HCT116 (cell line): ENCODE data around the gene AGBL1. TPM values are rescaled to one million over a fixed set of nuclear protein-coding genes. Genes with fewer than 3 reads are reported as not detected.

Experiments
- ATAC-seq: fragments of 200-7000 bp; cut with Tn5 transposase; 2 replicates; pipeline ENCODE4 v1.9.1; 2020; ENCODE audit warnings: mild to moderate bottlenecking, moderate library complexity
- BruUV-seq: library from RNA; stranded (reverse); fragments of 400-500 nt; replicated peaks from 2 replicates; lab custom pipeline; 2021; lab: Mats Ljungman, UMichigan
- CTCF ChIA-PET: fragments of 300-600 bp; sonication (Branson Sonifier 250); formaldehyde crosslinking; loops from one replicate; lab custom pipeline; 2021; ENCODE audit warnings: antibody characterized with exemption; lab: Charles Lee
- POLR2A ChIA-PET: fragments of 300-600, 350-600 bp; sonication (Branson Sonifier 250); formaldehyde crosslinking; loops from one replicate; lab custom pipeline; 2021; ENCODE audit warnings: antibody characterized with exemption; lab: Charles Lee
- RAD21 ChIA-PET, 2 experiments: fragments of 300-600 bp; sonication (Branson Sonifier 250); formaldehyde crosslinking; loops; one replicate each; lab custom pipeline; 2023; ENCODE audit warnings: low total read pairs in 2 of 2; ENCODE audit not compliant: uncharacterized antibody in 2 of 2, unreplicated experiment in 2 of 2, low non-redundant PET in 1 of 2; lab: Charles Lee
- DNase-seq: peaks from one replicate; pipeline ENCODE4 v3.0.0-alpha.2; 2010; ENCODE audit warnings: low read depth, low spot score
- H2AFZ ChIP-seq: fragments of 200-600 bp; shearing (Covaris generic), sonication (generic); 2 replicates; pipeline ENCODE4 v1.6.1; 2017; ENCODE audit warnings: low read depth, mixed run types, mixed read lengths, antibody characterized with exemption, low read length; ENCODE audit not compliant: poor library complexity, severe bottlenecking
- H3K27ac ChIP-seq: 2 replicates; pipeline ENCODE4 v1.5.1; 2012; ENCODE audit warnings: low read depth, low read length
- H3K27me3 ChIP-seq: fragments of 200-600 bp; sonication (generic); 2 replicates; pipeline ENCODE4 v1.6.1; 2016; ENCODE audit warnings: mixed run types, low read length, mixed read lengths; ENCODE audit not compliant: insufficient read depth
- H3K36me3 ChIP-seq, 2 experiments: fragments of 200-500 bp in 1 of 2; fragments of 200-600 bp in 1 of 2; sonication (Bioruptor generic) in 1 of 2; sonication (generic) in 1 of 2; 2 replicates each; pipeline versions ENCODE4 v1.5.1 to v1.6.1; 2014 to 2016; ENCODE audit warnings: low read length in 2 of 2, inconsistent platforms in 1 of 2, mixed read lengths in 1 of 2, mixed run types in 1 of 2; ENCODE audit not compliant: insufficient read depth in 2 of 2, control insufficient read depth in 1 of 2
- H3K4me1 ChIP-seq, 2 experiments: fragments of 200-600 bp in 1 of 2; sonication (generic) in 1 of 2; 2 replicates each; pipeline versions ENCODE4 v1.5.1 to v1.6.1; 2012 to 2017; ENCODE audit warnings: low read length in 2 of 2, inconsistent platforms in 1 of 2, mild to moderate bottlenecking in 1 of 2, mixed read lengths in 1 of 2, mixed run types in 1 of 2, moderate library complexity in 1 of 2; ENCODE audit not compliant: insufficient read depth in 2 of 2, control insufficient read depth in 1 of 2
- H3K4me2 ChIP-seq: fragments of 200-600 bp; sonication (generic); 2 replicates; pipeline ENCODE4 v1.6.1; 2017; ENCODE audit warnings: mixed run types, low read length, mixed read lengths
- H3K4me3 ChIP-seq, 2 experiments: fragments of 200-600 bp in 1 of 2; sonication (generic) in 1 of 2; replicated peaks in 1 of 2; 2 replicates each; pipeline ENCODE4 v1.5.1; 2011 to 2016; ENCODE audit warnings: low read length in 2 of 2, control low read depth in 1 of 2, low read depth in 1 of 2, mild to moderate bottlenecking in 1 of 2, mixed read lengths in 1 of 2, mixed run types in 1 of 2
- H3K79me2 ChIP-seq: fragments of 200-600 bp; sonication (generic); 2 replicates; pipeline ENCODE4 v1.6.1; 2017; ENCODE audit warnings: mild to moderate bottlenecking, mixed run types, low read length, moderate library complexity, mixed read lengths; ENCODE audit not compliant: insufficient read depth
- H3K9ac ChIP-seq: fragments of 200-600 bp; sonication (generic); 2 replicates; pipeline ENCODE4 v1.6.1; 2016; ENCODE audit warnings: low read length, mixed read lengths
- H3K9me2 ChIP-seq: fragments of 200-600 bp; sonication (generic), shearing (Covaris generic); 2 replicates; pipeline ENCODE4 v1.6.1; 2017; ENCODE audit warnings: mixed run types, mild to moderate bottlenecking, moderate library complexity; ENCODE audit not compliant: insufficient read depth
- H3K9me3 ChIP-seq, 2 experiments: fragments of 200-500 bp in 1 of 2; fragments of 200-600 bp in 1 of 2; sonication (Bioruptor generic) in 1 of 2; sonication (generic) in 1 of 2; 2 replicates each; pipeline ENCODE4 v1.6.1; 2014 to 2017; ENCODE audit warnings: low read length in 2 of 2, mixed read lengths in 2 of 2, inconsistent platforms in 1 of 2, low read depth in 1 of 2, mild to moderate bottlenecking in 1 of 2, mixed run types in 1 of 2, moderate library complexity in 1 of 2; ENCODE audit not compliant: control insufficient read depth in 1 of 2, insufficient read depth in 1 of 2
- H4K20me1 ChIP-seq: fragments of 200-600 bp; sonication (generic), shearing (Covaris generic); 2 replicates; pipeline ENCODE4 v1.6.1; 2017; ENCODE audit warnings: mixed run types, mild to moderate bottlenecking, moderate library complexity; ENCODE audit not compliant: insufficient read depth
- ATF3 ChIP-seq: IDR thresholded peaks from 2 replicates; pipeline ENCODE4 v1.6.1; 2012
- CBX3 ChIP-seq: IDR thresholded peaks from 2 replicates; pipeline ENCODE4 v1.6.1; 2012; ENCODE audit warnings: low read depth
- CEBPB ChIP-seq: IDR thresholded peaks from 2 replicates; pipeline ENCODE4 v1.6.1; 2012; ENCODE audit warnings: low read depth
- CTCF ChIP-seq, 3 experiments: fragments of 200-600 bp in 1 of 3; sonication (generic) in 1 of 3; IDR thresholded peaks in 2 of 3; conservative IDR thresholded peaks in 1 of 3; 2 replicates each; pipeline ENCODE4 v1.5.1; 2012 to 2017; ENCODE audit warnings: low read depth in 2 of 3, low read length in 2 of 3, antibody characterized with exemption in 1 of 3, borderline replicate concordance in 1 of 3, control low read depth in 1 of 3, mild to moderate bottlenecking in 1 of 3, mixed read lengths in 1 of 3, mixed run types in 1 of 3, moderate library complexity in 1 of 3; ENCODE audit not compliant: insufficient read depth in 1 of 3
- EGR1 ChIP-seq: IDR thresholded peaks from 2 replicates; pipeline ENCODE4 v1.6.1; 2012; ENCODE audit warnings: low read depth
- ELF1 ChIP-seq: IDR thresholded peaks from 2 replicates; pipeline ENCODE4 v1.6.1; 2012; ENCODE audit warnings: low read depth, borderline replicate concordance
- EZH2 ChIP-seq: fragments of 200-600 bp; sonication (generic); IDR thresholded peaks from 2 replicates; pipeline ENCODE4 v1.6.1; 2017; ENCODE audit warnings: antibody characterized with exemption, mixed run types
- FOSL1 ChIP-seq: IDR thresholded peaks from 2 replicates; pipeline ENCODE4 v1.6.1; 2012; ENCODE audit warnings: low read depth
- JUND ChIP-seq: IDR thresholded peaks from 2 replicates; pipeline ENCODE4 v1.6.1; 2012
- MAX ChIP-seq: IDR thresholded peaks from 2 replicates; pipeline ENCODE4 v1.6.1; 2012
- POLR2A ChIP-seq: IDR thresholded peaks from 2 replicates; pipeline ENCODE4 v1.7.0; 2011; ENCODE audit warnings: borderline replicate concordance; ENCODE audit not compliant: insufficient read depth, insufficient read length; ENCODE audit errors: extremely low read depth
- RAD21 ChIP-seq: IDR thresholded peaks from 2 replicates; pipeline ENCODE4 v1.6.1; 2012; ENCODE audit warnings: low read depth, mild to moderate bottlenecking
- REST ChIP-seq: IDR thresholded peaks from 2 replicates; pipeline ENCODE4 v1.6.1; 2012; ENCODE audit warnings: low read depth
- SIN3A ChIP-seq: IDR thresholded peaks from 2 replicates; pipeline ENCODE4 v1.6.1; 2012; ENCODE audit warnings: low read depth
- SP1 ChIP-seq: IDR thresholded peaks from 2 replicates; pipeline ENCODE4 v1.6.1; 2012; ENCODE audit warnings: low read depth
- TCF7L2 ChIP-seq: IDR thresholded peaks from 2 replicates; pipeline ENCODE4 v1.7.0; 2011; ENCODE audit warnings: borderline replicate concordance, inconsistent platforms; ENCODE audit not compliant: insufficient read depth, insufficient read length; ENCODE audit errors: extremely low read depth
- YY1 ChIP-seq: IDR thresholded peaks from 2 replicates; pipeline ENCODE4 v1.6.1; 2011; ENCODE audit warnings: low read length, low read depth, moderate library complexity, mild to moderate bottlenecking; ENCODE audit not compliant: insufficient replicate concordance; ENCODE audit errors: extremely low read depth
- ZBTB33 ChIP-seq: IDR thresholded peaks from 2 replicates; pipeline ENCODE4 v1.6.1; 2011; ENCODE audit warnings: mild to moderate bottlenecking, low read length, moderate library complexity; ENCODE audit not compliant: insufficient replicate concordance; ENCODE audit errors: extremely low read depth
- ZFX ChIP-seq: fragments of 450-650 bp; IDR thresholded peaks from 2 replicates; pipeline ENCODE4 v1.6.1; 2017
- ZNF274 ChIP-seq: fragments of 200-500 bp; sonication (Bioruptor generic); IDR thresholded peaks from 2 replicates; pipeline ENCODE4 v1.6.1; 2014; ENCODE audit warnings: mild to moderate bottlenecking, low read depth, low read length, inconsistent platforms
- intact Hi-C: fragments of 100-400 bp; cut with micrococcal nuclease; formaldehyde crosslinking; loops from 2 replicates; pipeline ENCODE4 v1.10.0; 2022
- total RNA-seq: library from RNA; stranded (reverse); gene quantifications from one replicate; pipeline ENCODE4 v1.2.1, GENCODE V29; 2021; ENCODE audit not compliant: unreplicated experiment

The AGBL1 gene
- total RNA-seq, 1 experiment from 2014 or later, result not detected

- TF ChIP-seq FOSL1, result no peak
- TF ChIP-seq CTCF (IDR thresholded peaks at IDR 0.05 in 2 of 3, conservative IDR thresholded peaks at IDR 0.05 in 1 of 3; ENCODE audit: borderline replicate concordance in 1 of 3, insufficient read depth in 1 of 3, low read depth in 2 of 3, low read length in 2 of 3), result no peak
- no peak for TF ChIP-seq EZH2
- TF ChIP-seq SIN3A, result no peak
- TF ChIP-seq ATF3, result no peak
- no peak for TF ChIP-seq CEBPB
- TF ChIP-seq ZBTB33, result no peak
- TF ChIP-seq ZNF274, result no peak
- TF ChIP-seq SP1, result no peak
- no peak for TF ChIP-seq CBX3
- no peak for TF ChIP-seq ELF1
- TF ChIP-seq ZFX, result no peak
- no peak for TF ChIP-seq YY1
- TF ChIP-seq RAD21, result no peak
- TF ChIP-seq JUND, result no peak
- no peak for TF ChIP-seq MAX
- no peak for TF ChIP-seq EGR1
- no peak for TF ChIP-seq TCF7L2
- TF ChIP-seq REST, result no peak
- TF ChIP-seq POLR2A, result no peak
- ATAC-seq (no peak), DNase-seq (no peak)
- no peaks in the 10 kb centered on the region for H4K20me1 ChIP-seq
- no TSS peak for BruUV-seq
- no peaks in the 10 kb centered on the region for H3K36me3 ChIP-seq
- CTCF ChIA-PET, result no interaction called here
- H2AFZ ChIP-seq, result no peak overlapping the region
- no peaks in the 10 kb centered on the region for H3K79me2 ChIP-seq
- POLR2A ChIA-PET, result no interaction called here
- intact Hi-C loops, result no loop called here
- H3K27ac ChIP-seq, result no peak overlapping the region
- peaks cover 9 to 11% of the 10 kb centered on the region in 2 experiments; a peak in 2 of 4 replicates for H3K9me3 ChIP-seq
- H3K4me2 ChIP-seq, result no peak overlapping the region
- no peak overlapping the region for H3K9ac ChIP-seq
- no peaks in the 10 kb centered on the region for H3K9me2 ChIP-seq
- H3K4me3 ChIP-seq, result no peak overlapping the region
- H3K4me1 ChIP-seq, result no peaks in the 10 kb centered on the region
- no peaks in the 10 kb centered on the region for H3K27me3 ChIP-seq
- RAD21 ChIA-PET, result no interaction called here
Measured at GRCh38 chr15:86550075-86550474, 470.4 kb downstream of the AGBL1 start.
